ENCODE results near the gene SLC9A8.

SLC9A8 gene

DNA sequence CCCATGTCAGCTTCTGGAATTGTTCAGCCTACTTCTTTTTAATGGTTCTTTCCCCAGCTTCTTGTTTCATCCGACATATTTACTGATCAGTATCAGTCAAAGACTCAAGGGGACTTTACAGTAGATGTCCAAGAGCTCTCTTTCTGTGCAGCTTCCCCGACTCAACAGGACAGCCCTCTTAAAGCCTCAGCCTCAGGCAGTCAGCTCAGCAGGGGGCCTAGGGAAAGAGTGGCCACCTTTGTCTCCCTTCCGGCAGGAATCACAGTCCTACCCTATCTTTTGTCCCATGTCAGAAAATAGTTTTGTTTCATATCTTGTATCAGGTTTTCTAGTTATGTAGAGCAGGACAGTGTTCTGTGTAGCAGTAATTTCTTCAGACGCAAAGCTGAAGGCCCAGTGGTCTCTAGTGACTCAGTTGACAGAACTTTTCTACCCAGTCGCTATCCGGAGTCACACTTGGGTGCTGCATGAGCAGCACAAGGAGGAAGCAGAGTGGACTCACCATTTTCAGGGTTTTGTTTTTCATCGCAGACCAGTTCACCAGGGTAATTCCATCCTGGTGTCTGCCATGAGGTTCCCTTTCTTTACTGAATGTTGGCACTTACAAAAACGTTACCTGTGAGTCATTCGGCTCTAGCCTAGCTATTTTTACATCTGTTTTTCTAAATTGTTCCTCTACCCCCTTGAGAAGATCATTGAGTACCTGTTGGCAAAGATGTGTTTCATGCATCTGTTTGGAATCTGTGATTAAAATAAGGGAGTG, 55.0 kb downstream of the SLC9A8 start (continued):
- TF ChIP-seq BACH2 (CRISPR knock-in tag; IDR thresholded peaks at IDR 0.05; ENCODE audit: borderline replicate concordance), result no peak
- no peak for TF ChIP-seq OSR1 (CRISPR knock-in tag; IDR thresholded peaks at IDR 0.05)
- TF ChIP-seq ZFP30 (CRISPR knock-in tag; IDR thresholded peaks at IDR 0.05), result no peak

DNA sequence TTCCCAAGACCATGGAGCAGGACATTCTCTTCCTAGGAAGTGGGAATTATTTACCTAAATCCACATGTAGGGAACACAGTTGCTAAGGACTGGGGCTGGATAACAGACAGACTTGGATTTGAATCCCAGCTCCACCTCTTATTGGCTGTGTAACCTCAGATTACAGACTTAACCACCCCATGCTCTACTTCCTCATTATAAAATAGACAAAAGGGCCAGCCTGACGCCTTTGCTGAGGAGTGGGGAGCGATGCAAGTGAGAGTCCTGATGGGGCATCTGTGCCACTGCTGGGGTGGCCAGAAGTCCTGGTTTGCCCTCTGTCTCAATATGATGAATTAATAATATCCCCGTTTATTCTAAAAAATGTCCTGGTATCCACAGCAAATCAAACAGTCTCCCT, 55.9 kb downstream of the SLC9A8 start:
- no peak for ATAC-seq
- TF ChIP-seq SNAI2 (CRISPR knock-in tag; IDR thresholded peaks at IDR 0.05) (no peak), GLIS3 (CRISPR knock-in tag; IDR thresholded peaks at IDR 0.05) (no peak), ZNF565 (CRISPR knock-in tag; conservative IDR thresholded peaks at IDR 0.05; ENCODE audit: low read depth) (no peak), ISL1 (CRISPR knock-in tag; IDR thresholded peaks at IDR 0.05) (no peak), ZFP30 (CRISPR knock-in tag; IDR thresholded peaks at IDR 0.05) (no peak), ZFP3 (CRISPR knock-in tag; IDR thresholded peaks at IDR 0.05) (no peak), OSR1 (CRISPR knock-in tag; IDR thresholded peaks at IDR 0.05) (no peak), ZC3H10 (CRISPR knock-in tag; IDR thresholded peaks at IDR 0.05) (no peak)
- TF ChIP-seq, protein P1, sequence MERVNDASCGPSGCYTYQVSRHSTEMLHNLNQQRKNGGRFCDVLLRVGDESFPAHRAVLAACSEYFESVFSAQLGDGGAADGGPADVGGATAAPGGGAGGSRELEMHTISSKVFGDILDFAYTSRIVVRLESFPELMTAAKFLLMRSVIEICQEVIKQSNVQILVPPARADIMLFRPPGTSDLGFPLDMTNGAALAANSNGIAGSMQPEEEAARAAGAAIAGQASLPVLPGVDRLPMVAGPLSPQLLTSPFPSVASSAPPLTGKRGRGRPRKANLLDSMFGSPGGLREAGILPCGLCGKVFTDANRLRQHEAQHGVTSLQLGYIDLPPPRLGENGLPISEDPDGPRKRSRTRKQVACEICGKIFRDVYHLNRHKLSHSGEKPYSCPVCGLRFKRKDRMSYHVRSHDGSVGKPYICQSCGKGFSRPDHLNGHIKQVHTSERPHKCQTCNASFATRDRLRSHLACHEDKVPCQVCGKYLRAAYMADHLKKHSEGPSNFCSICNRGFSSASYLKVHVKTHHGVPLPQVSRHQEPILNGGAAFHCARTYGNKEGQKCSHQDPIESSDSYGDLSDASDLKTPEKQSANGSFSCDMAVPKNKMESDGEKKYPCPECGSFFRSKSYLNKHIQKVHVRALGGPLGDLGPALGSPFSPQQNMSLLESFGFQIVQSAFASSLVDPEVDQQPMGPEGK (CRISPR knock-in tag; IDR thresholded peaks at IDR 0.05; ENCODE audit: borderline replicate concordance), result no peak
- TF ChIP-seq, protein P2, sequence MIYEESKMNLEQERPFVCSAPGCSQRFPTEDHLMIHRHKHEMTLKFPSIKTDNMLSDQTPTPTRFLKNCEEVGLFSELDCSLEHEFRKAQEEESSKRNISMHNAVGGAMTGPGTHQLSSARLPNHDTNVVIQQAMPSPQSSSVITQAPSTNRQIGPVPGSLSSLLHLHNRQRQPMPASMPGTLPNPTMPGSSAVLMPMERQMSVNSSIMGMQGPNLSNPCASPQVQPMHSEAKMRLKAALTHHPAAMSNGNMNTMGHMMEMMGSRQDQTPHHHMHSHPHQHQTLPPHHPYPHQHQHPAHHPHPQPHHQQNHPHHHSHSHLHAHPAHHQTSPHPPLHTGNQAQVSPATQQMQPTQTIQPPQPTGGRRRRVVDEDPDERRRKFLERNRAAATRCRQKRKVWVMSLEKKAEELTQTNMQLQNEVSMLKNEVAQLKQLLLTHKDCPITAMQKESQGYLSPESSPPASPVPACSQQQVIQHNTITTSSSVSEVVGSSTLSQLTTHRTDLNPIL (CRISPR knock-in tag; IDR thresholded peaks at IDR 0.05; ENCODE audit: low read depth), result no peak

DNA sequence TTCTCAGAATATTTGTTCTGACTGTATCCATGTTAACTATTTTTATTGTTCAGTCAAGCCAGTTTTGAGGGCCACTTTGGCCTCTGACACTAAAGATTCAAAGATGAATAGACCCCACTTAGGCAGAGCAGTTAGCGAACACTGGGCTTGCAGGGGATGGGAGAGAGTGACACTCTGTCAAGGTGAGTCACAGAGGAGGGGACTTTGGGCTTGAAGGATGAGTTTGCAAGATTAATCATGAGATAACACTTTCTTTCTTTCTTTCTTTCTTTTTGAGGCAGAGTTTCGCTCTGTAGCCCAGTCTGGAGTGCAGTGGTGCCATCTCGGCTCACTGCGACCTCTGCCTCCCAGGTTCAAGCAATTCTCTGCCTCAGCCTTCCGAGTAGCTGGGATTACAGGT, 56.3 kb downstream of the SLC9A8 start:
- no peak for ATAC-seq
- TF ChIP-seq ZFP3 (CRISPR knock-in tag; IDR thresholded peaks at IDR 0.05), result no peak
- TF ChIP-seq ZFP30 (CRISPR knock-in tag; IDR thresholded peaks at IDR 0.05), result no peak
- TF ChIP-seq TOX (CRISPR knock-in tag; IDR thresholded peaks at IDR 0.05; ENCODE audit: borderline replicate concordance), result no peak
- TF ChIP-seq, protein P3, sequence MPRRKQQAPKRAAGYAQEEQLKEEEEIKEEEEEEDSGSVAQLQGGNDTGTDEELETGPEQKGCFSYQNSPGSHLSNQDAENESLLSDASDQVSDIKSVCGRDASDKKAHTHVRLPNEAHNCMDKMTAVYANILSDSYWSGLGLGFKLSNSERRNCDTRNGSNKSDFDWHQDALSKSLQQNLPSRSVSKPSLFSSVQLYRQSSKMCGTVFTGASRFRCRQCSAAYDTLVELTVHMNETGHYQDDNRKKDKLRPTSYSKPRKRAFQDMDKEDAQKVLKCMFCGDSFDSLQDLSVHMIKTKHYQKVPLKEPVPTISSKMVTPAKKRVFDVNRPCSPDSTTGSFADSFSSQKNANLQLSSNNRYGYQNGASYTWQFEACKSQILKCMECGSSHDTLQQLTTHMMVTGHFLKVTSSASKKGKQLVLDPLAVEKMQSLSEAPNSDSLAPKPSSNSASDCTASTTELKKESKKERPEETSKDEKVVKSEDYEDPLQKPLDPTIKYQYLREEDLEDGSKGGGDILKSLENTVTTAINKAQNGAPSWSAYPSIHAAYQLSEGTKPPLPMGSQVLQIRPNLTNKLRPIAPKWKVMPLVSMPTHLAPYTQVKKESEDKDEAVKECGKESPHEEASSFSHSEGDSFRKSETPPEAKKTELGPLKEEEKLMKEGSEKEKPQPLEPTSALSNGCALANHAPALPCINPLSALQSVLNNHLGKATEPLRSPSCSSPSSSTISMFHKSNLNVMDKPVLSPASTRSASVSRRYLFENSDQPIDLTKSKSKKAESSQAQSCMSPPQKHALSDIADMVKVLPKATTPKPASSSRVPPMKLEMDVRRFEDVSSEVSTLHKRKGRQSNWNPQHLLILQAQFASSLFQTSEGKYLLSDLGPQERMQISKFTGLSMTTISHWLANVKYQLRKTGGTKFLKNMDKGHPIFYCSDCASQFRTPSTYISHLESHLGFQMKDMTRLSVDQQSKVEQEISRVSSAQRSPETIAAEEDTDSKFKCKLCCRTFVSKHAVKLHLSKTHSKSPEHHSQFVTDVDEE (CRISPR knock-in tag; IDR thresholded peaks at IDR 0.05), result no peak
- TF ChIP-seq, protein P2 (CRISPR knock-in tag; IDR thresholded peaks at IDR 0.05; ENCODE audit: low read depth), result no peak

DNA sequence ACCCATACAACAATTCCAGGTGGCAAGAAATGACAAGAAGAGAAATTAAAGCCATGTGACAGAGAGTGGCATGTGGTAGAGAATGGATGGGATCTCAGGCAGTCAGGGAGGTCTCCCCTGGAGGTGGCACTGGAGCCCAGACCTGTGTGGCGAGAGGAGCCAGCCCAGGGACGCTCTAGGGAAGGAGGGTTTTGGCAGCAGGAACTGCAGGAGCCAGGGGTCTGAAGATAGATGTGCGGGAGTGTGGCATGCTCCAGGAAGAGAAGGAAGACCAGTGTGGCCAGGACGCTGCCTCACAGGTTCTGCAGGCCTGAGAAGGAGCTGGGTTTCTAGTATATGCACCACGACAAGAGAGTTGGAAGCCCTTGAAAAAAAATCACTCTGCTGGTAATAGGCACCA, 57.6 kb downstream of the SLC9A8 start:
- no peak for ATAC-seq
- no peak for TF ChIP-seq ZFP3 (CRISPR knock-in tag; IDR thresholded peaks at IDR 0.05)
- TF ChIP-seq ARNTL (CRISPR knock-in tag; IDR thresholded peaks at IDR 0.05; ENCODE audit: borderline replicate concordance, low read depth), result no peak
- TF ChIP-seq, protein P3 (CRISPR knock-in tag; IDR thresholded peaks at IDR 0.05), result no peak
- no peak for TF ChIP-seq PPARA (CRISPR knock-in tag; IDR thresholded peaks at IDR 0.05; ENCODE audit: borderline replicate concordance)
- no peak for TF ChIP-seq ZFP30 (CRISPR knock-in tag; IDR thresholded peaks at IDR 0.05)
- no peak for TF ChIP-seq TCF4 (CRISPR knock-in tag; IDR thresholded peaks at IDR 0.05; ENCODE audit: borderline replicate concordance)
- no peak for TF ChIP-seq BACH2 (CRISPR knock-in tag; IDR thresholded peaks at IDR 0.05; ENCODE audit: borderline replicate concordance)
- TF ChIP-seq, protein P4, sequence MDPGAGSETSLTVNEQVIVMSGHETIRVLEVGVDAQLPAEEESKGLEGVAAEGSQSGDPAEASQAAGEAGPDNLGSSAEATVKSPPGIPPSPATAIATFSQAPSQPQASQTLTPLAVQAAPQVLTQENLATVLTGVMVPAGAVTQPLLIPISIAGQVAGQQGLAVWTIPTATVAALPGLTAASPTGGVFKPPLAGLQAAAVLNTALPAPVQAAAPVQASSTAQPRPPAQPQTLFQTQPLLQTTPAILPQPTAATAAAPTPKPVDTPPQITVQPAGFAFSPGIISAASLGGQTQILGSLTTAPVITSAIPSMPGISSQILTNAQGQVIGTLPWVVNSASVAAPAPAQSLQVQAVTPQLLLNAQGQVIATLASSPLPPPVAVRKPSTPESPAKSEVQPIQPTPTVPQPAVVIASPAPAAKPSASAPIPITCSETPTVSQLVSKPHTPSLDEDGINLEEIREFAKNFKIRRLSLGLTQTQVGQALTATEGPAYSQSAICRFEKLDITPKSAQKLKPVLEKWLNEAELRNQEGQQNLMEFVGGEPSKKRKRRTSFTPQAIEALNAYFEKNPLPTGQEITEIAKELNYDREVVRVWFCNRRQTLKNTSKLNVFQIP (CRISPR knock-in tag; IDR thresholded peaks at IDR 0.05; ENCODE audit: borderline replicate concordance, low read depth), result no peak
- no peak for TF ChIP-seq RARB (CRISPR knock-in tag; IDR thresholded peaks at IDR 0.05)
- TF ChIP-seq SNAI2 (CRISPR knock-in tag; IDR thresholded peaks at IDR 0.05), result no peak
- no peak for TF ChIP-seq CSDC2 (CRISPR knock-in tag; IDR thresholded peaks at IDR 0.05)
- TF ChIP-seq, protein P1 (CRISPR knock-in tag; IDR thresholded peaks at IDR 0.05; ENCODE audit: borderline replicate concordance), result no peak
- TF ChIP-seq ZNF565 (CRISPR knock-in tag; conservative IDR thresholded peaks at IDR 0.05; ENCODE audit: low read depth), result no peak
- no peak for TF ChIP-seq ISL1 (CRISPR knock-in tag; IDR thresholded peaks at IDR 0.05)
- no peak for TF ChIP-seq ZNF8 (CRISPR knock-in tag; IDR thresholded peaks at IDR 0.05)

Measured in SK-N-SH treated with all-trans-retinoic acid at 6 μM for 48 hours (cell line).